Endodermal cell (in vitro differentiated cells): ENCODE data around the gene PITPNM3. TPM values are rescaled to one million over a fixed set of nuclear protein-coding genes. Genes with fewer than 3 reads are reported as not detected.
A peak's percentile ranks its signal among the peaks of the same experiment; 100 is the strongest.

ENCODE experiments used
- DNase-seq: peaks from one replicate; pipeline ENCODE4 v3.0.0-alpha.2; 2017
- H3K27ac ChIP-seq: 2 replicates; pipeline ENCODE4 v1.5.1; 2013; ENCODE audit warnings: mild to moderate bottlenecking, low read depth, low read length, moderate library complexity
- H3K27me3 ChIP-seq: 2 replicates; pipeline ENCODE4 v1.6.1; 2013; ENCODE audit warnings: mild to moderate bottlenecking, low read length, moderate library complexity; ENCODE audit not compliant: insufficient read depth, control insufficient read depth, poor library complexity, severe bottlenecking
- H3K36me3 ChIP-seq: 2 replicates; pipeline ENCODE4 v1.7.0; 2013; ENCODE audit warnings: mild to moderate bottlenecking, low read length, moderate library complexity; ENCODE audit not compliant: control insufficient read depth, insufficient read depth
- H3K4me1 ChIP-seq: one replicate; pipeline ENCODE4 v1.7.0; 2013; ENCODE audit warnings: low read length; ENCODE audit not compliant: control insufficient read depth, insufficient read depth
- H3K4me3 ChIP-seq: 2 replicates; pipeline ENCODE4 v1.5.1; 2013; ENCODE audit warnings: mild to moderate bottlenecking, low read length, moderate library complexity
- H3K9ac ChIP-seq: 2 replicates; pipeline ENCODE4 v1.6.1; 2013; ENCODE audit warnings: mild to moderate bottlenecking, low read length, moderate library complexity; ENCODE audit not compliant: poor library complexity, severe bottlenecking; ENCODE audit errors: extremely low read depth
- H3K9me3 ChIP-seq: 2 replicates; pipeline ENCODE4 v1.6.1; 2013; ENCODE audit warnings: mild to moderate bottlenecking, low read length, moderate library complexity; ENCODE audit not compliant: control insufficient read depth
- H3K27ac Mint-ChIP-seq: 2 replicates; pipeline ENCODE4 v1.8.0; 2020; ENCODE audit warnings: mixed read lengths
- H3K27me3 Mint-ChIP-seq: 2 replicates; pipeline ENCODE4 v1.8.0; 2021; ENCODE audit warnings: mild to moderate bottlenecking, mixed read lengths; ENCODE audit not compliant: insufficient read depth
- H3K36me3 Mint-ChIP-seq: 2 replicates; pipeline ENCODE4 v1.8.0; 2020; ENCODE audit warnings: low read depth, mixed read lengths
- H3K4me1 Mint-ChIP-seq: 2 replicates; pipeline ENCODE4 v1.8.0; 2020; ENCODE audit warnings: mixed read lengths
- H3K4me3 Mint-ChIP-seq: 2 replicates; pipeline ENCODE4 v1.8.0; 2020; ENCODE audit warnings: mild to moderate bottlenecking, moderate library complexity, mixed read lengths
- H3K9me3 Mint-ChIP-seq: 2 replicates; pipeline ENCODE4 v1.8.0; 2020; ENCODE audit warnings: mild to moderate bottlenecking, mixed read lengths
- CTCF ChIP-seq: fragments of 200-600 bp; sonication (generic); conservative IDR thresholded peaks from 2 replicates; pipeline ENCODE4 v1.5.0; 2021; ENCODE audit warnings: antibody characterized with exemption, mild to moderate bottlenecking
- WGBS, 2 experiments: methylation state at CpG; one replicate each; pipeline versions ENCODE4 v1.1.5 to v1.1.7; 2013; ENCODE audit warnings: missing lambda C conversion rate in 2 of 2, mixed read lengths in 1 of 2; ENCODE audit not compliant: insufficient coverage in 1 of 2, insufficient read length in 1 of 2; 5-methylcytosine and 5-hydroxymethylcytosine counted together
- total RNA-seq, 2 donors: library from RNA; stranded (reverse); fragmentation: NEBNext Ultra II Directional in 1 of 2; extraction: Animal tissue kit (Norgen Biotek cat#: 25700) in 1 of 2; gene quantifications; 2 replicates in 1 of 2; 3 replicates in 1 of 2; pipeline ENCODE4 v1.2.1, GENCODE V29; 2021

PITPNM3 gene
- total RNA-seq, 2 donors from 2014 or later: 1.8 to 2.7 TPM

- Mint-ChIP-seq H3K27me3 (no peaks in the 10 kb centered on the region), H3K4me1 (peaks cover 4% of the 10 kb centered on the region), H3K4me3 (no peak overlapping the region), H3K9me3 (no peaks in the 10 kb centered on the region), H3K27ac (no peak overlapping the region), H3K36me3 (no peaks in the 10 kb centered on the region)
- no peak for TF ChIP-seq CTCF
- Histone ChIP-seq H3K9ac (no peak overlapping the region), H3K27ac (no peak overlapping the region), H3K4me3 (no peak overlapping the region), H3K9me3 (no peaks in the 10 kb centered on the region), H3K27me3 (no peaks in the 10 kb centered on the region), H3K36me3 (no peaks in the 10 kb centered on the region), H3K4me1 (no peaks in the 10 kb centered on the region)
- 90 to 100% methylated on average over 2 to 6 of the region's 6 CpGs for WGBS, 2 experiments
- peak; percentile 57 for DNase-seq
Observed at GRCh38 chr17:6526362-6527152, 29.8 kb downstream of the PITPNM3 start.

GRCh38 chr17:6525731-6526130, 30.6 kb downstream of the PITPNM3 start:
- no peak overlapping the region for H3K27ac Mint-ChIP-seq
- no peak overlapping the region for H3K4me3 Mint-ChIP-seq
- Histone ChIP-seq H3K4me3 (no peak overlapping the region), H3K9me3 (no peaks in the 10 kb centered on the region), H3K27me3 (no peaks in the 10 kb centered on the region), H3K27ac (no peak overlapping the region), H3K4me1 (no peaks in the 10 kb centered on the region), H3K36me3 (no peaks in the 10 kb centered on the region), H3K9ac (no peak overlapping the region)
- 91% methylated on average over 2 of the region's 2 CpGs; no CpG with 5 or more reads in 1 of the 2 experiments for WGBS, 2 experiments
- peaks cover 2% of the 10 kb centered on the region for H3K36me3 Mint-ChIP-seq
- H3K9me3 Mint-ChIP-seq: no peaks in the 10 kb centered on the region
- peaks cover 4% of the 10 kb centered on the region for H3K4me1 Mint-ChIP-seq
- H3K27me3 Mint-ChIP-seq: no peaks in the 10 kb centered on the region
- TF ChIP-seq CTCF: no peak
- no peak for DNase-seq

- peaks cover 4% of the 10 kb centered on the region for H3K36me3 Mint-ChIP-seq
- no peak overlapping the region for H3K27ac Mint-ChIP-seq
- no peak overlapping the region for H3K4me3 Mint-ChIP-seq
- Histone ChIP-seq H3K4me1 (no peaks in the 10 kb centered on the region), H3K36me3 (no peaks in the 10 kb centered on the region), H3K27me3 (no peaks in the 10 kb centered on the region), H3K9ac (no peak overlapping the region), H3K9me3 (no peaks in the 10 kb centered on the region), H3K4me3 (no peak overlapping the region), H3K27ac (no peak overlapping the region)
- 91 to 100% methylated on average over 2 to 4 of the region's 4 CpGs for WGBS, 2 experiments
- H3K9me3 Mint-ChIP-seq: no peaks in the 10 kb centered on the region
- TF ChIP-seq CTCF: peak; percentile 46
- DNase-seq: peak; percentile 63
- no peaks in the 10 kb centered on the region for H3K27me3 Mint-ChIP-seq
- peaks cover 4% of the 10 kb centered on the region for H3K4me1 Mint-ChIP-seq
Observed at GRCh38 chr17:6525141-6525540, 31.2 kb downstream of the PITPNM3 start.
